T-helper 2 cell (primary cell): ENCODE data around the gene EDARADD.
A peak's percentile ranks its signal among the peaks of the same experiment; 100 is the strongest.

Source experiments
- DNase-seq, 5 experiments: peaks; one replicate each; pipeline versions ENCODE4 v3.0.0 to v3.0.0-alpha.2; 2012 to 2022

The EDARADD gene

GRCh38 chr1:236394879-236395229 lies 768 bp downstream of the EDARADD start:
- DNase-seq: peak in 1 of 5 experiments; percentile 69

GRCh38 chr1:236395230-236395946 lies 1.3 kb downstream of the EDARADD start:
- peak; percentile 14 to 85 (median 45) for DNase-seq

- DNase-seq: peak in 1 of 5 experiments; percentile 61
These were observed 2.0 kb downstream of the EDARADD start for GRCh38 chr1:236395947-236396664.

DNA sequence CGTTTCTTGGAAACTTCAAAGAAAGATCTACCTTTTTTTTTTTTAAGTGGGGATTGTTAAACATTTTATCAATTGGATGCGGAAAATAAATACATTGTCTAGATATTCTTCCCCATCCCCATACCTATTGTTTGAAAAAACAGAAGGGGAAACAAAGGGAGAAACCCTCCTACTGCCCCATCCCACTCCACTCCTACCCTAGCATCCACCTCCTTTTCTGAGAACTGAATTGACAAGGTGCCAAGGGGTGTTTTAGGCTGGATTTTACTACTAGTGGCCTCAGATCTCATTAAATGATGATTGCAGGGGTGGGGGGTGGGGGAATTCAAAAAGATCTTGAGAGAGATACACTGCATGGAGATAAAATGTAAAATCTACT lies 2.6 kb downstream of the EDARADD start:
- peak in 1 of 5 experiments; percentile 42 for DNase-seq

DNA sequence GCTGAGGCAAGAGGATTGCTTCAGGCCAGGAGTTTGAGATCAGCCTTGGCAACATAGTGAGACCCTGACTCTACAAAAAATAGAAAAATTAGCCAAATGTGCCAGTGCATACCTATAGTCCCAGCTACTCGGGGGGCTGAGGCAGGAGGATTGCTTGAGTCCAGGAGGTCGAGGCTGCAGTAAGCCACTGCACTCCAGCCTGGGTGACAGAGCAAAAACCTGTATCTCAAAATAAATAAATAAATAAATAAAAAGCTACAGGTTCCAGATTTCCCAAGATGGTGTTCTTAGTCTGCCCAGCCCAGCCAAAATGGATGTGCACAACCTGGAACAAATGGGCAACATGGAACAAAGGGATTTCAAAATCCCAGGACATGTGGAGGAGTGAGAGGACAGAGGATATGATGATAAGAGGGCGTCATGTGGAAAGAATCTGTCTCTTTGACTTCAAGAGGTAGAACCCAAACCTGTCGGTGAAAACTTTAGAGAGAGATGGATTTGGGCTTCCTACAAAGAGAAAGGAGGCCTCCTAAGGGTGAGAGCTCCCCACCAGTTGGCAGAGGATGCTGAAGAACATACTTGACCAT lies 3.2 kb downstream of the EDARADD start:
- DNase-seq: no peak

DNA sequence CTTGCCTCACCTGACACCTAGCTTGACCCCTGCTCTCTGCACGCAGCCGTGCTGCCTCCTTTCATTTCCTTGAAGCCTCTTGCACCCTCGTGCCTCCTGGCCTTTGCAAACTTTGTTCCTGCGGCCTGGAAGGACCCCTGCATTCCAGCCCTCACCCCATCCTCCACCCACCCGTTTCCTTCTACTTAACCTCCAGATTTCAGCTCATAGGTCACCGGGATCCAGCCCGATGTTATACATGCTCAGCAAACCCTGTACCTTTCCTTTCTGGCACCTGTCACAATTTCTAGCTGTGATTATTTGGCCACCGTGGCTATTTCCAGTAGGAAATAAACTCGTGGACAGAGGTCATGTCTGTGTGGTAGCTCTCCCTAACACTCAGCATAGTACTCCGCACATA lies 4.5 kb downstream of the EDARADD start:
- no peak for DNase-seq

DNA sequence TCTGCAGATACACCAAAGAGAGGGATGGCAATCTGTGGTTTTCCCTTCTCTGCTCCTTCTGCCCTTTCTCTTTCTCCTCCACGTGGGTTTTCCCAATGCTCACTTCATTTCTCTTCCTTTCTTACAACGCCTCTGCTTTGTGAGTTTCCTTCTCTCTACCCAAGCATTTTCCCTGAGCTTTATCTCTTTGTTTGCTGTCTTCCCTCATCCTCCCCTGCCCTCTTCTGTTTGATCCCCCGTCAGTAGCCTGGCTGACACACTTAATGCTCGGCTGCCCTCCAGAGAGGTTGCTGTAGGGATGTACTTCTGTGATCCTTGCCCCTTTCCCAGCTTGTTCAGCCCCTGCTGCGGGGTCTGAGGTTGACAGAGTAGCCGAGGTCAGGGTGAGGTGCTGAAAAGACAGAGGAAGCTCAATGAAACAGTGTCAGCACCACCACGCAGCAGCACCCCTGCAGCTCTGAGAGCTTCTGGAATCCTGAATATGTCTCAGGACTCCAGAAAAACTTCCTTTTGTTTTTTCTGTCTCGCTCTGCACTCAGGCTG lies 6.0 kb downstream of the EDARADD start:
- DNase-seq: no peak

GRCh38 chr1:236401698-236402097 lies 7.6 kb downstream of the EDARADD start:
- no peak for DNase-seq

GRCh38 chr1:236403905-236404696 lies 10.0 kb downstream of the EDARADD start:
- no peak for DNase-seq

DNA sequence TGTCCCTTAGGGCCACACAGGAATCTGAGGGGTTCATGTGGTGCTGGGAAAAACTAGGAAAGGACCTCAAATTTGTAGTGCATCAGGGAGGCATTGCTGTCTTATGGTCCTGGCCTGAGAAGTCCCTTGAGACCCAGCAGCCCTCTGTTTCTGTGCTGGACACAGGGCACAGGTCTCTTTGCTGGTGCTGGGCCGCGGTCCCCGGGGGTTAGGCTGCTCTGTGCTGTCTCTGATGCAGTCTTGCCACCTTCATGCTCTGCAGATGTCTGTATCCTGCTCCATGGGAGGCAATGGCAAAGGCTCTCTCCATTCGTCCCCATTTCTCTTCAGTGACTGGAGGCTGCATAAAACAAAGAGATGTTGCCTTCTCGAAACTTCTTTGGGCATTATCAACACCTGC lies 13.0 kb downstream of the EDARADD start:
- DNase-seq: no peak

DNA sequence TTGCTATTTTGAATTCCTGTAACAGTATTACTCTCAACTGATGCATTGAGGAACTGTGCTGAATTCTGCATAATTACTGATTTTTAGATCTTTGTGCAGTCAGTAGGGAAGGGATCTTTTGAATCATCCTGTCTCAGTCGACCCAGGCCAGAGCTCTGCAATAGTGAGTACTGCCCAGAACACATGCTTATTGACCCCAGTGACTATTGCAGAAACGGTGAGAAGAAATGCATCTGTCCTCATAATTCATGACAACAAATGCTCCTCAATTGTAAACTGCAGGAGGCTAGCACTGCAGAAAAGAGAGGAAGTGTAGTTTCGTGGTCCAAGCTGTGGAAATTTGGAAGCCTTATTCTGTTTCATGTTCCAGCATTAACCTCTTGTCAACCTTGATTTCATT lies 19.6 kb downstream of the EDARADD start:
- DNase-seq: no peak

DNA sequence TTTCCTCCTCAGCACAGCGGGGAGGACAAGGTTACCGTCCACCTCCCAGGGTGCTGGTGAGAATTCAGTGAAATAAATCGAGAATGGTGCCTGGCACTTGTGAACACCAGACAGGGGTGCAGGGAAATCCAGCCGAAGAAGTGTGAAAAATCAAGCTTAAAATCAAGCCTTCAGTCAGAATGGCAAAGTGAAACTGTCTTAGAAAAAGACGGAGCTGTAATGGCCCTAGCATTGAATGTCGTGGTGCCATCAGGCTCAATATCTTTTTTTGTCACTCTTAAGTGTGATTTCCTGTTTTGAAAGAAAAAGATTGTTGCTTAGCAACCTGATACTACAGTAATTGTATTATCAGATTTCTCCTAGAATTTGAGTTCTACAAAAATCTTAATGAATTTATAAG lies 22.1 kb downstream of the EDARADD start:
- peak in 3 of 5 experiments; percentile 30 to 92 (median 78) for DNase-seq

DNA sequence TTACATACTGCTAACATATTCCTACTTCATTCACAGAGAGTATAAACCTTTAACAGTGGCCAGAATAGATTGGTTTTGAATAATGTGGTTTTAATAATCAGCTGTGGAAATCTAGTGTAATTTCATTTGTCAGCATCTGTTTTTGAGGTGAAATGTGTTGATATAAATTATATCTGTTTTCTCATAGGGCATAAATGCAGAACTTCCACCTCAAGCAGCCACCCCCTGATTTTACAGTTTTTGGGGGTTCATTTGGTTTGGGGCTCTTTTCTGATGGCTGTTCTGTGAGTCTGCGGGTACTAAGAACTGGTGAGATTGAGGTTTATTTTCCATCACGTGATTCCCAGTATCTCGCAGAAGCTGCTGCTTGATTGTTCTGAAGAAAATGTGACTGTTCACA lies 23.2 kb downstream of the EDARADD start:
- peak in 2 of 5 experiments; percentile 10 to 60 for DNase-seq

- no peak for DNase-seq
These were observed 25.4 kb downstream of the EDARADD start for GRCh38 chr1:236419502-236419901.

DNA sequence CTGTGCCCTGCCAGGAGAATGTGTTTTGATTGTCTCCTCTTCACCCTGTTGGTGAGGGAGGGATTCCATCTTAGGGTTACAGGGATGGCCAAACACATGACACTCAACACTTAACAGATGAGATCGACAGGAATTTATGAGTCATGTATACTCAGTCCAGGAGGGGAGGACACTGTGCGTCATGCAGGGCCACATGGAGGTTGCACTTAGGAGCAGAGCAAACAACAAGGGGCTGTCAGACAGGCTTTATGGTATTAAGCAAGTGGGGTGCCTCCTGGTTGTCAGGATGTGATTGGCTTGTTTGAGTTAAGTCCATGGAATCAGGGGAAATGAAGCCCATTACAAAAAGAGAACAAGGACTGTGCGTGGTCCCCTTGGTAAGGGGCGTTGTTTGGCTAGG lies 26.9 kb downstream of the EDARADD start:
- peak in 1 of 5 experiments; percentile 22 for DNase-seq

- DNase-seq: no peak
These were observed 27.9 kb downstream of the EDARADD start for GRCh38 chr1:236421850-236422516.

GRCh38 chr1:236422517-236422876 lies 28.4 kb downstream of the EDARADD start:
- no peak for DNase-seq

GRCh38 chr1:236425031-236425663 lies 31.1 kb downstream of the EDARADD start:
- DNase-seq: peak in 3 of 5 experiments; percentile 9 to 44 (median 10)

GRCh38 chr1:236426215-236426614 lies 32.1 kb downstream of the EDARADD start:
- no peak for DNase-seq

GRCh38 chr1:236429715-236430274 lies 35.7 kb downstream of the EDARADD start:
- no peak for DNase-seq

GRCh38 chr1:236433819-236434315 lies 39.8 kb downstream of the EDARADD start:
- no peak for DNase-seq
